Measurements from ENCODE around the gene GALNT13.

Gene GALNT13

GRCh38 chr2:154173919-154174318 is 302.2 kb downstream of the GALNT13 start:
- H3K4me1 Mint-ChIP-seq (ENCODE audit: low read depth in 2 of 2): no peaks in the 10 kb centered on the region
- no peak overlapping the region for H3K4me3 Mint-ChIP-seq
- H3K27me3 Mint-ChIP-seq: no peaks in the 10 kb centered on the region
- ATAC-seq (replicated peaks): no peak
- DNase-seq: no peak
- no peak overlapping the region for H3K27ac Mint-ChIP-seq
- no peaks in the 10 kb centered on the region for H3K36me3 Mint-ChIP-seq (ENCODE audit: insufficient read depth)
- H3K9me3 Mint-ChIP-seq: peaks cover 14 to 26% of the 10 kb centered on the region in 2 donors

GRCh38 chr2:154182008-154182407 is 310.3 kb downstream of the GALNT13 start:
- ATAC-seq (replicated peaks) (no peak), DNase-seq (no peak)
- peaks cover 8 to 13% of the 10 kb centered on the region in 2 donors for H3K9me3 Mint-ChIP-seq
- H3K4me3 Mint-ChIP-seq: no peak overlapping the region
- H3K27ac Mint-ChIP-seq: no peak overlapping the region
- no peaks in the 10 kb centered on the region for H3K36me3 Mint-ChIP-seq (ENCODE audit: insufficient read depth)
- H3K27me3 Mint-ChIP-seq: no peaks in the 10 kb centered on the region
- no peaks in the 10 kb centered on the region for H3K4me1 Mint-ChIP-seq (ENCODE audit: low read depth in 2 of 2)

GRCh38 chr2:154187948-154188347 is 316.2 kb downstream of the GALNT13 start:
- no peaks in the 10 kb centered on the region for H3K27me3 Mint-ChIP-seq

GRCh38 chr2:154189953-154190352 is 318.2 kb downstream of the GALNT13 start:
- ATAC-seq (replicated peaks): no peak
- Mint-ChIP-seq H3K9me3 (peaks cover 3 to 4% of the 10 kb centered on the region in 2 donors), H3K4me3 (no peak overlapping the region), H3K4me1 (ENCODE audit: low read depth in 2 of 2) (no peaks in the 10 kb centered on the region), H3K27ac (no peak overlapping the region), H3K27me3 (no peaks in the 10 kb centered on the region), H3K36me3 (ENCODE audit: insufficient read depth) (no peaks in the 10 kb centered on the region)
- DNase-seq: no peak

More at GRCh38 chr2:154187948-154188347, 316.2 kb downstream of the GALNT13 start:
- peaks cover 0 to 7% of the 10 kb centered on the region in 2 donors for H3K9me3 Mint-ChIP-seq
- H3K4me1 Mint-ChIP-seq (ENCODE audit: low read depth in 2 of 2): no peaks in the 10 kb centered on the region
- no peak for ATAC-seq (replicated peaks)
- H3K4me3 Mint-ChIP-seq: no peak overlapping the region
- H3K36me3 Mint-ChIP-seq (ENCODE audit: insufficient read depth): no peaks in the 10 kb centered on the region
- DNase-seq: no peak
- H3K27ac Mint-ChIP-seq: no peak overlapping the region

GRCh38 chr2:154193246-154193645 is 321.5 kb downstream of the GALNT13 start:
- DNase-seq: no peak
- Mint-ChIP-seq H3K27me3 (no peaks in the 10 kb centered on the region), H3K4me1 (ENCODE audit: low read depth in 2 of 2) (no peaks in the 10 kb centered on the region), H3K4me3 (no peak overlapping the region), H3K27ac (no peak overlapping the region), H3K36me3 (ENCODE audit: insufficient read depth) (no peaks in the 10 kb centered on the region), H3K9me3 (peaks cover 0 to 13% of the 10 kb centered on the region in 2 donors)
- no peak for ATAC-seq (replicated peaks)

- ATAC-seq (replicated peaks) (no peak), DNase-seq (no peak)
- Mint-ChIP-seq H3K9me3 (peaks cover 0 to 13% of the 10 kb centered on the region in 2 donors), H3K4me1 (ENCODE audit: low read depth in 2 of 2) (no peaks in the 10 kb centered on the region), H3K4me3 (no peak overlapping the region), H3K36me3 (ENCODE audit: insufficient read depth) (no peaks in the 10 kb centered on the region), H3K27me3 (no peaks in the 10 kb centered on the region), H3K27ac (no peak overlapping the region)
These were observed 323.4 kb downstream of the GALNT13 start for GRCh38 chr2:154194909-154195643.

DNA sequence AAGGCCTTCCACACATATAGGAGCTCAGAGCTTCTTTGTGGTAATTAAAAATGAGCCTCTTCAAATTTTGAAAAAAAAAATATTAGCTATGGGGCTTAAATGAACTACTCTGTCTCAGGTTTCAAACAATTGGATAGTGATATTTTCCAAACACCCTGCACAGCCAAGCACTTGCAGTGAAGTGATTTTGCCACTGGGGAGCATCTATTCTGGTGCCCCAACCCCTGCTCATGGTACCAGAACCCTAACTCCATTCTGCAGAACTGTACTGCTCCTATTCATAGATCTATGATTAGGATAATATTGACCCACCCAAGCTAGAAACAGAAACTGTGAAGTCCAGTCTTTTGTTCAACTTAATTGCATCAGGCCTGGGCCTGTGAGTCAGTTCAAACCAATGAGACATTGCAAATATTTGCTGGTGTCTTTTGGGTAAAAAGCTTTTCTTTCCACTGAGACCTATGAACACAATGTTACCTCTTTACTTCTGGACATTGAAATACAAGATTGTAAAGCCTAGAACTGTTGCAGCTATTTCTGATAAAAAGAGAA is 324.0 kb downstream of the GALNT13 start:
- ATAC-seq (replicated peaks): no peak
- no peak overlapping the region for H3K27ac Mint-ChIP-seq
- no peak overlapping the region for H3K4me3 Mint-ChIP-seq
- no peak for DNase-seq
- H3K4me1 Mint-ChIP-seq (ENCODE audit: low read depth in 2 of 2): no peaks in the 10 kb centered on the region
- H3K9me3 Mint-ChIP-seq: peaks cover 0 to 13% of the 10 kb centered on the region in 2 donors
- no peaks in the 10 kb centered on the region for H3K27me3 Mint-ChIP-seq
- H3K36me3 Mint-ChIP-seq (ENCODE audit: insufficient read depth): no peaks in the 10 kb centered on the region

DNA sequence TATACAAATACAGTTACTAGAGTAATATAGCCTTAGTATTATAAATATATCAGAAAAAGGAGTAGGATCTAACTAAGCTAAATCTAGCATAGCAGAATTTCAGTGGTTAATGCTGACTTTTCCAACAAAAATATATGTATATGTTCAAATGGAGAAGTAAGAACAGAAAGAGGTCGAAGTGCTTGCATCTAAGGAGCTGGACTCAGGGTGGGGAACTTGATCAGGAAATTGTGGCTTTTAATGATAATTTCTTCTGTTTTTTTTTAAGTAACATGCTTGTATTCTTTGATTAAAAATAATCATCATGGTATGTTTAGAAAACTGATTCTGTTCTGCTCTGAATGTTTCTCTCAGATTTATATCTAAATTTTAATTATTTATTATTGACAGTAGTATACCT is 327.1 kb downstream of the GALNT13 start:
- H3K4me3 Mint-ChIP-seq: no peak overlapping the region
- peaks cover 5 to 19% of the 10 kb centered on the region in 2 donors for H3K9me3 Mint-ChIP-seq
- no peak overlapping the region for H3K27ac Mint-ChIP-seq
- no peaks in the 10 kb centered on the region for H3K27me3 Mint-ChIP-seq
- no peaks in the 10 kb centered on the region for H3K36me3 Mint-ChIP-seq (ENCODE audit: insufficient read depth)
- no peaks in the 10 kb centered on the region for H3K4me1 Mint-ChIP-seq (ENCODE audit: low read depth in 2 of 2)
- DNase-seq (no peak), ATAC-seq (replicated peaks) (no peak)

DNA sequence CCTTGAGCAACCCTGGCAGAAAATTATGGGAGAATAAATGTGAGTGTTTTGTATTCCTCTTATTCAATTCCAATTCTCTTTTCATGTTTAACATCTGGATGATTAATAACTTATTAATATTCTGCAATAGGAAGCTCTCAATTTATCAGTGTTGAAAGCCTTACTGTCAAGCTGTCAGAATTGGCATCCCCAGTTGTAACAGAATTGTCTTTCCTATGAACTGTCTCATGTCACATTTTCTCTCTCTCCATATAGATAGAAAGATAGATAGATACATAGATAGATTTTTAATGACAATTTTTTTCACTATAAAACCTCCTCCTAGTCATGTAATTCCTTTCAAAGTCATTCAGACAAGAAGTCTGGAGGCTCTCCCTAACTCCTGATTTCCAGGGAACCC is 331.5 kb downstream of the GALNT13 start:
- ATAC-seq (replicated peaks) (no peak), DNase-seq (no peak)
- Mint-ChIP-seq H3K4me1 (ENCODE audit: low read depth in 2 of 2) (no peaks in the 10 kb centered on the region), H3K4me3 (no peak overlapping the region), H3K27ac (no peak overlapping the region), H3K36me3 (ENCODE audit: insufficient read depth) (no peaks in the 10 kb centered on the region), H3K27me3 (no peaks in the 10 kb centered on the region), H3K9me3 (peaks cover 7 to 15% of the 10 kb centered on the region in 2 donors)

DNA sequence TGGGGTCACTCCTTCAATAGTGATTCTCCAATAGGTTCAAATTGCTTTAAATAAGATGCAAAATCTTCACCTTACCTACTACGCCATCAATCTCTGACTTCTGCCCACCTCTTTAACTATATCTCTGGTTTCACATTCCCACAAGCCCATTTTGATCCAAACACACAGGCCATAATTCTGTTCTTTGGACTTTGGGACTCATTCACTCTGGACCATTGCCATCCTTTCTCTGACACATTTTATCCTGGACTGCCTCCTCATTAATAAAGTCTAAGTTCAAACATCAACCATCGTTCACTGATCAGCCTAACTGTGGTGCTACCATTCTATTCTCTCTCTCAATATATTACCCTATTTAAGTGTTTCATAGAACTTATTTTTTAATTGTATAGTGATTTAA is 332.2 kb downstream of the GALNT13 start:
- Mint-ChIP-seq H3K27me3 (no peaks in the 10 kb centered on the region), H3K4me3 (no peak overlapping the region), H3K36me3 (ENCODE audit: insufficient read depth) (no peaks in the 10 kb centered on the region), H3K9me3 (peaks cover 7 to 15% of the 10 kb centered on the region in 2 donors), H3K27ac (no peak overlapping the region), H3K4me1 (ENCODE audit: low read depth in 2 of 2) (no peaks in the 10 kb centered on the region)
- DNase-seq (no peak), ATAC-seq (replicated peaks) (no peak)

DNA sequence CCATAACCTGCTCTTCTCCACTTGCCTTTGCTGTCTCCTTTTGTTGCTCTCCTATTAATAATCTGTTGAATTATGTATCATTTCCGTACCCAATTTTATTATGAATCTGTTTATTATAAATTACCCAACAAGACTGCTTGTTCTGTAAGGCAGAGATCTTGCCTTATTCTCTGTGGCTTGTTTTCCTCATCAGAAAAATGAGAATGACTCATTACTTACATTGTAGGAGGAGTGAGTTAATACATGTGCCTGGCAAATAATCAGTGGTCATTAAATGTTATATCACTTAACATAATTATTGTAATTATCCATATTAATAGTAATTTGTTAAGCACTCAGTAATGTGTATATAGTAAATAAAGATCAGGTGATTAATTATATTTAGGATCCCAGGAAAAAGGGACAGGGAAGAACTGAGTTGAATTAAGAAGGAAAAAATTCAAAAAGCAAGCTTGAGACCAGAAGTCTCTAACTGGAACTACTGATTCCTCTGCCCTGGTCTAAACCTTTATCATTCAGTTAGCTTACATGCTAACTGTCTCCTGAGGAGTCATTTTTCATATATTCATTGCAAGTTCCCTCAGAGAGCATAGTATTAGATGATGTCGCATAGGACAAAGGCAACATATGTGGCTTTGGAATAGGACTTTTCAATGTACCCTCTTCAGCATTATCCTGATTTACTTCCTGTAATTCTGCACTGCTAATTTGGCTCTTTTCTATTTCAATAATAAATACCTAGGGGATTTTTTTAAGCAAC is 335.7 kb downstream of the GALNT13 start:
- Mint-ChIP-seq H3K4me1 (ENCODE audit: low read depth in 2 of 2) (no peaks in the 10 kb centered on the region), H3K27ac (no peak overlapping the region), H3K4me3 (no peak overlapping the region), H3K36me3 (ENCODE audit: insufficient read depth) (no peaks in the 10 kb centered on the region), H3K27me3 (no peaks in the 10 kb centered on the region), H3K9me3 (peaks cover 10 to 30% of the 10 kb centered on the region in 2 donors)
- DNase-seq (no peak), ATAC-seq (replicated peaks) (no peak)

DNA sequence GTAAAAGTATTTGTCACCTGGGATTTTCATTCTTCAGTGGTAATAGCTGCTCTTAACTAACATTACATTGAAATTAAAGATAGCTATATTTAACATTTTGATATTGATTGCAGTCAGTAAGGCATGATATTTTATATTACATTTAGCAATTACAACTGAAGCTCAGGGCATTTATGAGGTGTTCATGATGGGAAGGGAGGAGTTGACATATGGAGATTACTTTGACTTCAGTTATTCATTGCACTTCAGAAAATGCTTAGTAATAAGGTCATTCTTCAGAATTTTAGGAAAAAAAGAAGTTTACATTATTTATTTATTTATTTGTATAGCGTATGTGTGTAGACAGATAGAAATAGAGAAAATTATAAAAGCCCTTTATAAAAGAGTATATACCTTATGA is 352.0 kb downstream of the GALNT13 start:
- ATAC-seq (replicated peaks) (no peak), DNase-seq (no peak)
- Mint-ChIP-seq H3K9me3 (peaks cover 0 to 13% of the 10 kb centered on the region in 2 donors), H3K27ac (no peak overlapping the region), H3K4me3 (no peak overlapping the region), H3K27me3 (no peaks in the 10 kb centered on the region), H3K4me1 (ENCODE audit: low read depth in 2 of 2) (no peaks in the 10 kb centered on the region), H3K36me3 (ENCODE audit: insufficient read depth) (no peaks in the 10 kb centered on the region)

GRCh38 chr2:154226931-154227330 is 355.2 kb downstream of the GALNT13 start:
- H3K27ac Mint-ChIP-seq: no peak overlapping the region
- peaks cover 5 to 11% of the 10 kb centered on the region in 2 donors for H3K9me3 Mint-ChIP-seq
- no peaks in the 10 kb centered on the region for H3K36me3 Mint-ChIP-seq (ENCODE audit: insufficient read depth)
- no peaks in the 10 kb centered on the region for H3K27me3 Mint-ChIP-seq
- no peak for DNase-seq
- no peak for ATAC-seq (replicated peaks)
- H3K4me3 Mint-ChIP-seq: no peak overlapping the region
- no peaks in the 10 kb centered on the region for H3K4me1 Mint-ChIP-seq (ENCODE audit: low read depth in 2 of 2)
